ENCODE measurements around the gene XYLB.
A peak's percentile ranks its signal among the peaks of the same experiment; 100 is the strongest.

Gene XYLB

DNA sequence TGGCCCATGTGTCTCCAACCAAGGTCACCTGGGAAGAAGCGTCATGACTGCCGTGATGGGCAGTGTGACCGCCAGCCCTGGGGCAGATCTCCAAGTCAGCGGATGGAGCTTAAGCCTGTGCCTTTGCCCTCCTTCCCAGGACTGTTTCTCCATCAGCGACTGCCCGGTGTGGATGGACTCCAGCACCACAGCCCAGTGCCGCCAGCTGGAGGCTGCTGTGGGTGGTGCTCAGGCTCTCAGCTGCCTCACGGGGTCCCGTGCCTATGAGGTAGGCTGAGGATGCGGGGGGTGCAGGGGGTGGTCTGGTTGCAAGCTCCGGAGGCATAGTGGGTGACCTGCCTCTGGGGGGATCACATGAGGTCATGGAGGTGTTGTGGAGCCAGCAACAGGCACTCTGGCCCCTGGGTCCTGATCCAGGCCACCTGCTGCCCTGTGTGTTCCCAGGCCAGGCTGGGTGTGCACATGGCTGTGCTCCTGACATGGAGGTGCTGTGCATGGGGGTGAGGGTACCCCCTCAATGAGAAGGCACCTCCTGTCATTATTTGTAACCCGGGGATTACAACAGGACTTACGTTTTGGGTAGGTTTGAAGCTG lies 19.0 kb downstream of the XYLB start:
- no peak for DNase-seq

DNA sequence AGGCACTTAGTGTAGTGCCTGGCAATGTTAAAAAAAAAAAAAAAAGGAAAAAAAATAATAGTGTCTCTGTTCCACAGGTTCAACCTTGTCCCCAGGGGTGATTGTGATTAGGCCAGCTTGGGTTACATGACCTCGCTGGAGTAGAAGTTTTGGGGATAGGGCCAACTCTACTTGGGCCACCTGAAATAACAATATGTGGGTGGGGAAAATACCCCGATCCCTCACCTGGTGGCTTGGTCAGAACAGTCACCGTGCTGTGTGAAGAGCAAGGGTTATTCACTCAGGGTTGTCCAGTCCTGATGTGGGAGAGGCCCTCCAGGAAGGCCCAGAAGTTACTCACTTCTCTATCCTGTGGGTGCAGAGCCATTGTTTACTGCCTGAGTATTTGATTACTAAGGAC lies 19.5 kb downstream of the XYLB start:
- no peak for DNase-seq

DNA sequence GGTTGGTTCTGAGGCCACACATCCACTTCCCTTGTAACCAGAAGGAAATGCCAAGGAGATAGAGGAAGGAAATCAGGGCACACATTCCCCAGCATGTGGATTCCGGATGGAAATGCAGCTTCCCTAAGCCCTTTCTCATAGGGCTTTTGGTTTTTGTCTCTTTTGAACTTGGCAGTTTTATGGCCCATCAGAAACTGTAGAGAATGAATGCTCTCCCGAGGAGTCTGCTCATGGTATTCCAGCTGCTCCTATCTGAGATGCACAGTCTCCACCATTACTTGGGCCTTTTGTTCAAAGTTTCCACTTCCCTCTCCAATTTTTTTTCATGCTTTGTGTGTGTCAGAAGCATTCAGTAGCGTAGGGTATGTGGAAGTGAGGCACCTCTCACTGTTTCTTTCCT lies 21.2 kb downstream of the XYLB start:
- no peak for DNase-seq

DNA sequence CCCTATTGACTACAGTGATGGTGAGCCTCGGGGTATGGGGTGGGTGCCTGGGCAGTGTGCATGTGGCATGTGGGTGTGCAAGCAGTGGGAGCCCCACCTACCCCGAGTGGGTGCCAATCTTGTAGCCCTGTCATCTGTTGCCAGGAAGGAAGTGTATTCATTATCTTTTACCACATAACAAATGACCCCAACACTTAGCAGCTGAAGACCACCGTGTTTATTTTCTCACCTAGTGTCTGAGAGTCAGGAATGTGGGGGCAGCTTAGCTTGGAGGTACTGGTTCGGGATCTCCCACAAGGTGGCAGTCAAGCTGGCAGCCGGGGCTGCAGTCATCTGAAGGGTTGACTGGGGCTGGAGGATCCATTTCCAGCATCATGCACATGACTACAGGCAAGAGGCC lies 21.7 kb downstream of the XYLB start:
- no peak for DNase-seq

DNA sequence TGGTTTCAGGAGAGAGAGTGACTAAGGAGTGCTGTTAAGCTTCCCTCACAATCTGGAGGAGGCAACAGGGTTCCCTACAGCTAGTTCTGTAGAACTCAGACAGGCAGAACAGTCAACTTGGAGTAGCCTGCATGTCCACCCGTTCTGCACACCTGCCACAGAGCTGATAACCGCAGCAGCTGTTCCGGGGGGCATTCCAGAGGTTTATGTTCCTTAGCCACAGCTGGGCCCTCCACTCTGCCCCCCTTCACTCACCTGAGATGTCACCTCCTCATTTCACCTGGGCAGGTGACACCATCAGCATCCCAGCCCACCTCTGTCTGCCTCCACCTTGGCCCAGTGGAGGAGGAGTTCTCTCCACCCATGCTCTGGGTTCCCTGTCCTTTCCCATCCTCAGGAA lies 22.6 kb downstream of the XYLB start:
- DNase-seq = no peak

DNA sequence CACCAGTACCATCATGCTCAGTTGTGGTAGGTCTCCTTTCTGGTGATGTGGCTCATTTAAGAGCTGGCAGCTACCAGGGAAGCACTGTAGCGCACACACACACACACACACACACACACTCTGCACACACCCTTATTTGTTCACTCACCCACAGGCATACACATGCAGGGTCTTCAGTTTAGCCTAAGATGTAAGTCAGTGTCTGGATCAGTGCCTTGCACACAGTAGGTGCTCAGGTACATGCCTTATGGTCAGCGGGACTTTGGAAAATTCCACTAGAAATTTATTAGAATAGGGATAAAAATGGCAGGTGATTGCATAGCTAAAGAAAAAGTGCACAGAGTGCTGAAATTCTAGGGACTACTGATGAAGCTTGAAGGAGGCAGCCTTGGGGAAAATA lies 23.6 kb downstream of the XYLB start:
- DNase-seq = no peak

DNA sequence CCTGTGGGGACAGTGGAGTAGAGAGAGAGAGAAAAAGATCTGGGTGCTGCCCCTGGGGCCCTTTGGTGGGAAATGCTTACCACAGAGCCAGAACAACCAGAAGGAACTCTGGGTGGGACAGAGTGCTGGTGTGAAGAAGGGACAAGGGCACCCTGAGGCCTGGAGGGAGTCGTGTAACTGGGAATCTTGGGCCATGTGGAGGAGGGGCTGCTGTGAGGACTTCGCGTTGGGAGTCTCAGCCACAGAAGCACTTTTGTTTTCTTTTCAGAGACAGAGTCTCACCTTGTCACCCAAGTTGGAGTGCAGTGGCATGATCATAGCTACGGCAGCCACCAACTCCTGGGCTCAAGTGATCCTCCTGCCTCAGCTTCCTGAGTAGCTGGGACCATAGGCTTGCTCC lies 24.3 kb downstream of the XYLB start:
- DNase-seq = no peak

DNA sequence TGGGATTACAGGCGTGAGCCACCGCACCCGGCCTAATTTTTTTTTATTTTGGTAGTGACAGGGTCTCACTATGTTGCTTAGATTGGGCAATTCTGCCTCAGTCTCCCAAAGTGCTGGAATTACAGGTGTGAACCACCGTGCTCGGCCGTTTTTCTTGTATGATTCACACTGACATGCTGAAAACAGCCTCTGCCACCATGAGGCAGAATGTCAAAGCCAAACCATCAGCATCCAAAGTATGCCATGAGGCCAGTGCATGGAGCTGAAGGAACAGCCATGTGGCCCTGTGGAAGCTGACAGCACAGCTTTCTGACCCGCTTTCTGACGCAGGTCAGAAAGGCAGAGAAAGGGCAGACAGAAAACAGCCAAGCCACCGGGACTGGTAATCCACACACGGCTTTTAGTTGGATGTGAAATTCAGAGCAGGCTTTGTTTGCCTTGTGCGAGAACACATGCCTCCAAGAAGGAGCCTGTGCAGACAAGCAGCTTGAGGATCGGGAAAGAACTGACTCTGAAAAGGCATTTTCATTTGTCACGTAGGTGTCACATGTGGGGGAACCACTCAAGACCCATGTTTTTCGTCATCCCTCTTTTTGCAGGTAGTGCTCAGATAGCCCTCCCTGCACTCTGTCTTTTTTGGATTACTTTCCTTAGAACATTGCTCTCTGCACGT lies 25.1 kb downstream of the XYLB start:
- DNase-seq = no peak

DNA sequence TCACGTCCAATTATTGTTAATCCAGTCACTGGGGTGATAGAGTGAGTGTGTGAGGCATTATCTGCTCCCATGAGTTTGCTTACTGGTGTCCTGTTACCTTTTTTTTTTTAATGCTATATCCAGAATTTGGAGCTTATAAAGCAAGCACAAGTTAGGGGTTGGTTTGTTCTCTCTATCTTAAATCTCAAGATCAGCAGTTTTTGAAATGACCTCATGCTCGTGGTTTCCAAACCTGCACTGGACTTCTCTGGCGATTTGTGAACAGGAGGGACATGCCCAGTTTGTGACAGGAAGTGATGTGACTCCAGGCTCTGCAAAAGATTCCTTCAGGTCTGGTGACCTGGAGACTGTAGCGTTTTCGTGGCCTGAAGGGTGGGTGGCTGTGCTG lies 25.6 kb downstream of the XYLB start:
- DNase-seq = no peak

DNA sequence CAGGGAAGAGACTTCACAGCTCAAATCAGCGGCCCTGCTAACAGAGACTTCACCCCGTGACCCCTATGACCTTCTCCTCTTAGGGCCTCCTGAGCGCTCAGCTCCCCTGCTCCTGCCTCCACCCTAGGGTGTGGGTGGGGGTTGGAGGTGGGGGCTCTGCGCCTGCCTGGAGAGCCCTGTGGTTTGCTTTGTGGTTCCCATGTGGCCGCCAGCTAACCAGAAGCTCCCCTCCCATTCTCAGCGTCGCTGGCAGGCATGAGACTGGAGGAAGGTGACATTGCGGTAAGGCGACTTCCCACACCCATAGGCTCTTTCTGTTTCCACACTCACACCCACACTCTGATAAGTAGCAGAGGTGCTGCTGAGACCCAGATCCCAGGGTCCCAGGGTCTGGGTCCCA lies 27.6 kb downstream of the XYLB start:
- peak; percentile 13 for DNase-seq

DNA sequence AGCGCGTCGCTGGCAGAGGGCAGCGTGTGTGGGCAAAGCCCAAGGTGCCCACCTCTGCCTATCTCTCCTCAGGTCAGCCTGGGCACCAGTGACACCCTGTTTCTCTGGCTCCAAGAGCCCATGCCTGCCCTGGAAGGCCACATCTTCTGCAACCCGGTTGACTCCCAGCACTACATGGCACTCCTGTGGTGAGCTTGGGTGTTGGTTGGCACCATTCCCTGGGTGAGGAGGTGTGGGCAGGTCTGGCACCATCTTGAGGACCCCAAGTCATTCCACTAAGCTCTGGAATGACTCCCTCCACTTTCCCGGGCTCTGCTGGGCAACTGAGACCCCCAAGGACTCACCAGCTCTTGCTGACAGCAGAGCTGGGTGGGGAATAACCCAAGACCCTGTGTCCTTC lies 28.5 kb downstream of the XYLB start:
- no peak for DNase-seq

DNA sequence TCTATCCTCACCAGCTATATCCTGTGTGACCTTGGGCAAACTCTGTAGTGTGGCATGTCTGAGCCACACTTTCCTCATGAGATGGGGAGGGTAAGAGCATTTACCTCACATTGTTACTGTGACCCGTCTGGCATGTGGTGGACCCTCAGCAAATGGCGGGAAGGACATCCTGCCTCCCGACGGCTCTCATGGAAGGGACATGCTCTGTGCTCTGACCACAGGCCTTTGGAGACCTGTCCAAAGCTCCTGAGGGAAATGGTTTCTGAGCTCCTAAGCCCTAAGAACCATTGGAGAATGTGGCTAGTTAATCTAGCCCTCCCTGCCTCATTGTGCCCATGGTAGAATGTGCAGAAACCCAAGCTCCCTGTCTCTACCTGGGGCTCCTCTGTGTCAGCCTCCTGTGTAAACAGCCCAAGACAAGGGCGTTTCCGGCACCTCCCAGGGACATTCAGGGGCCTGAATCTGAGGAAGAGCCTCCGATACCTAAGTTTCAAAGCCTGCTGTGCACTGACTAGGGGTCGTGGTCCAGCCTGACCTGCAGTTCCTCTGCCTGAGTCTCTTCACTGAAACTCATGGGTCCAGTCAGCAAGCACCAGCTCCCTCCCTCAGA lies 29.0 kb downstream of the XYLB start:
- DNase-seq = no peak

DNA sequence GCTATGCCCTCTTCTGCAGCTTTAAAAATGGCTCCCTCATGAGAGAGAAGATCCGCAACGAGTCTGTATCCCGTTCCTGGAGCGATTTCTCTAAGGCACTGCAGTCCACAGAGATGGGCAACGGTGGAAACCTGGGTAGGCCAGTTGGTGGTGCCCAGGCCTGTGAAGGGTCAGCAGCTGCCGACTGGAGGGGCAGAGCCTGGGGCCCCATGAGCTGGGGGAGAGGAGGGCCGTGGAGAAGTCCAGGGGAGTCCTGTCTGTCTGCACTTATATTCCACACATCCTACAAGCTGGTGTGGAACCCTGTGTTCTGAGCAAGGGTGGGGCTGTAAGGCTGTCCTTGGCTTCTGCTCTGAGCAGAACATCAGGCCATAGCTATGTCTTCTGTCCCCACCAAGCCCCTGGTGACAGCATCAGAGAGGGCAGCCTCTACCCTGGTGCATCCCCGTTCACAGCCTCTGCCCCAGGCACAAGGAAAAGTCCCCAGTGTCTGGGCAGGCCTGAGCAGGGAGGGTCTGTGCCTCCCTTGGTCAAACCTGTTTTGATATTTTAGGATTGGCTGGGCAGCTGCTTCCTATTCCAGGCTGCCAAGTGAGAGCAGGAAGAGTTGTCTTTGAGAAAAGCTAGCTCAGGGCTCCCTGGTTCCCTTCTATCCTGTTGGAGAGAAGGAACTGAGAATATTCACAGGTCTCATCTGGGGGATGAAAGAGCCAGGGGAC lies 29.7 kb downstream of the XYLB start:
- no peak for DNase-seq

DNA sequence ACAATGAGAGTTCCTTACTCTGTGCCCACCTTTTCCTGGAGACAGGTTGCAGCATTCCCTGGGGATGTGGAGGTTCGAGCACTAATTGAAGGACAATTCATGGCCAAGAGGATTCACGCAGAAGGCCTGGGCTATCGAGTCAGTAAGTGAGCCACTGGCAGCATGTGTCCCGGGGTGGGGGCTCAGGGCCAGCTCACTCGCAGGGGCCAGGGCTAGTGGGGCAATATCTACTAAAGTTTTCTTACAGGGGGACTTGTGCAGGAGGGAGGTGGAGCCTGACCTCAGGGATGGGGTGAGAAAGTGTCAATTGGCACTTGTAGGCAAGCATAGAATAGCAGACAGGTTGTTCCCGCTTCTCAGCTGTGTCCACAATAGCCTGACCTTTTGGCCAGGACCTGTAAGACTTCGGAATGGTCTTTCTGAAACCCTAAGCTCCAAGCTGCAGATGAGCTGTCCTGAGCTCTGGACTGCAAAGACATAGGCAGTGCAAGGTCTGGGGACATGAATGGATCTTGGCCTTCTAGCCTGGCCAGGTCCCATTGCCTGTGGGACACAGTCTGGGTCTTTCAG lies 32.7 kb downstream of the XYLB start:
- DNase-seq = no peak

DNA sequence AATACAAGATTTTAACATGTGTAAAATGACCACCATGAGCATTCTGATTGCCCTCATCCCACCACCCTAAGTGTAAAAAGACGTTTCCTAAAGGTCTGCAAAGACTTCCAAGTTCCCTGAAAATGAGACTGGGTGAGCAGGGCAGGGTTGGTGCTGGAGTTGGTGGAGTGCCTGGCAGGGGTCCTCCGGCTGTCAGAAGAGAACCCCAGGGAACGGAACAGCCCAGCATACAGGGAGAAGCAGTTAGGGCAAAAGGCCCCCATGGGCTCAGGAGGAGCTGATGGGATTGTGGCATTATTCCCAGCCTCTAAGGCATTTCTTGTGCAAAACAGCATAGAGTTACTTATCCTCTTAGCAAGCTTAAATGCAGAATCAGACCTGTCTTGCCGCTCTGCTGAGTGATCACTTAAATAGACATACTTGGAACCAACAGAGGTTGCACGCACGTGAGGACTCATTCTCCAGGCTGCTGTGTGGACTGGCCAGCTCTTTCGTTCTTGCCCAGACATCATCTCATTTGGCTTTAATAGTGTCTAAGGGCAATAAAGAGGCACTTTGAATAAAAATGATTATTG lies 36.0 kb downstream of the XYLB start:
- no peak for DNase-seq

DNA sequence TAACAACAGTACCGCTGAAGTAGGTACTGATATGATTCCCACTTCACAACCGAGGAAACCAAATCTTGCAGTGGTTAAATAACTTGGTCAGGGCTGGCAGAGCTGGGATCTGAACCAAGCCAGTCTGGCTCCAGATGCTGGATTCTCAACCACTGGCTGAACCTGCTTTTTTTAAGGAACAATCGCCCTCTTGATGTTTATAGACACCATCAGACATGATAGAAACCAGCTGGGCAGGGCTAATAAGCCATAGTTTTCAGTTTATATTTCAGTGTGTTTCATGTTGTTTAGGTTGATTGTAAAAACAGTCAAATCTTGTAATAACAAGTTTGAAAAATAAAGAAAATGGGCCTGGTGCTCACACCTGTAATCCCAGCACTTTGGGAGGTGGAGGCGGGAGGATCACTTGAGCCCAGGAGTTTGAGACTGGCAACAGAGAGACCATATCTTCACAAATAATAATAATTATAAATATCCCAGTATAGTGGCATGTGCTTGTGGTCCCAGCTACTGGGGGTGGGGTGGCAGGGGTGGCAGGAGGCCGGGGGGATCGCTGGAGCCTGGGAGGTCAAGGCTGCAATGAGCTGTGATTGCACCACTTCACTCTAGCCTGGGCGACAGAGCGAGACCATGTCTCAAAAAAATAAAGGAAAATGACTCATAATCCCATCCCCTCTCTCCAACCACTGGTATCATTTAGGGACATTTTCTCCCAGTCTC lies 36.7 kb downstream of the XYLB start:
- no peak for DNase-seq

DNA sequence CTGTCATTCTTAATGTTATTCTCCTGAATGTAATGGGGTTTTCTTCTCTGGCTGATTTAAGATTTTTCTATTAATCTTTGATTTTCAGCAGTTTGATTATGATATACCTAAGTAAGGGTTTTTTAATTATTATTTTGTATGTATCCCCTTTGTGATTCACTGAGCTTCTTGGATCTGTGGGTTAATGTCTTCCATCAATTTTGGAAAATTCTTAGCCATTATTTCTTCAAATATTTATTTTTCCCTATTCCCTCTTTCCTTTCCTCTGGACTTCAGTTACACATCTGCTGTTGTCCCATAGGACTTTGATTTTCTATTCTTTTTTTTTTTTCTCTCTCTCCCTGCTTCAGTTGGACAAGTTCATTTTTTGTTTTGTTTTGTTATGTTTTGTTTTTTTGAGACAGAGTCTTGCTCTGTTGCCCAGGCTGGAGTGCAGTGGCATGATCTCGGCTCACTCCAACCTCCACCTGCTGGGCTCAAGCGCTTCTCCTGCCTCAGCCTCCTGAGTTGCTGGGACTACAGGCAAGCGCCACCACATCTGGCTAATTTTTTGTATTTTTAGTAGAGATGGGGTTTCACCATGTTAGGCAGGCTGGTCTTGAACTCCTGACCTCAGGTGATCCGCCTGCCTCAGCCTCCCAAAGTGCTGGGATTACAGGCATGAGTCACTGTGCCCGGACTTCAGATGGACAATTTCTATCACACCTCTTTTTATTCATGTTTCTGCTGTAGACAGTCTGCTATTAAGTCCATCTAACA lies 40.6 kb downstream of the XYLB start:
- no peak for DNase-seq

DNA sequence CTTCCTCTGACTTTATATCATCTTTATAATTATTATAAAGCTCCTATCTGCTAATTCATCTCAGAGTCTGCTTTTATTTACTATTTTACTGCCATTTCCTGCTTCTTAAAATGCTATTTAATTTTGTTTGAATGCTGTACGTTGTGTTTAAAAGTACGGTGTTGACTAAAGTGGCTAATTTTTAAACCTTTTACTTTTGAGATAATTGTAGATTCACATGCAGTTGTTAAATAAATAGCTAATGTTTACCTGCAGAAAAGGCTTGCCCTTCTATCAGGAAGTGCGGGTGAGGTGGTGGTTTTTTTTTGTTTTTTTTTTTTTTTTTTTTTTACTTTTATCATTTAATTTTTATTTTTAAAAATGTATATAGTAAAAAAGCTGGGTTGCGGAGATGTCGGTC lies 41.3 kb downstream of the XYLB start:
- DNase-seq = no peak

DNA sequence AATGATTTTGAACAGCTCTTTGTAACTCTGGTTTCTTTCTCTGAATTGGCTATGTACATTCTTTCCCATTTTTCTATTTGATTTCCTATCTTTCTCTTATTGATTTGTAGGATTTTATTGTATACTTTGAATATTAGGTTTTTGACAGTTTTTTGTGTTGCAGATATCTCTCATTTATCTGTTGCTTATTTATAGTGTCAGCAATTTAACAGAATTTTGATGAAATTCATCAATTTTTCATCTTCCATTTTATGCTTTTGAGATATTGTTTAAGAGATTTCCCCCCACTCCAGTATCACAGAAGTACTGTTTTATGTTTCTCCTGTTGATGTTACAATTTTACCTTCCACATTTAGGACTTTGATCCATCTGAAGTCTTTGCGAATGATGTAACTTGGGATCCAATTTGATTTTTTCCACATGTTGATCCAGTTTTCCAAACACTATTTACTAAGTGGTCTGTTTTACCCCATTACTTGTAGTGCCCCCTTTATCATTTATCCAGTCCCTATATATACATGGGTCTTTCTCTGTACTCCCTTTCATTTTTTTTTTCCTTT lies 46.1 kb downstream of the XYLB start:
- DNase-seq = no peak

DNA sequence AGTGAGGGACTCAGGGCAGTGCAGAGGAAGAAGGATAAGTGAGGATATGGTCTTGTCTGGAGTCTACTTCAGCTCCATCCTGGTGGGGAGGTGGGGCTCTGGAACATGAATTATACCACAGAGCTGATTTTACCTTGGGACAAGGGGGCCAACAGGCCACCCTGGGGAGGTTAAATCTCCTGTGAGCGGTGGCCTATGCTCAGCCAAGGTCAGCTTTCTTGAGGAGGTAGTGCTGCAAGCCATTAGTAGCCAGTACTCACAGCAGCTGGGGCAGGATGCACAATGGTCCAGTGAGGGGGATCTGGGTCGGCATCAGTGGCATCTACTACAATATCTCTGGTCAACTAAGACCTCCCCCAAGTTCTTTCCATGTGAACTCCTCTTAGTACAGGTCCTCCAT lies 49.7 kb downstream of the XYLB start:
- no peak for DNase-seq

DNA sequence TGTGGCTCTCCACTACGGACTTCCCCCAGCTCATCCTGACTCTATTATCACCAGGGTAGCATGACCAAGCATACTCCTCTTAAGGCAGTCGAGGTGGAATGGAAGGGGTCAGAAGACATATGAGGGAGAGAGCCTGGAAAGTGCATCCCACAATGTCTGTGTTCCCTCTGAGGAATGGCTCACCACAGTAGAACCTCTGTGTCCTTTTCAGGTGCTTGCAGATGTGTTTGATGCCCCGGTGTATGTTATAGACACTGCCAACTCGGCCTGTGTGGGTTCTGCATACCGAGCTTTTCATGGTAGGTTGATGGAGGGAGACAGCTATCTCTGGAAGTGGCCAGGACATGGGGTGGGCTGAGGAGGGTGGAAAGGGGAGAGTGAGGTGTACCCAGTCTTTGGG lies 50.3 kb downstream of the XYLB start:
- DNase-seq = no peak

DNA sequence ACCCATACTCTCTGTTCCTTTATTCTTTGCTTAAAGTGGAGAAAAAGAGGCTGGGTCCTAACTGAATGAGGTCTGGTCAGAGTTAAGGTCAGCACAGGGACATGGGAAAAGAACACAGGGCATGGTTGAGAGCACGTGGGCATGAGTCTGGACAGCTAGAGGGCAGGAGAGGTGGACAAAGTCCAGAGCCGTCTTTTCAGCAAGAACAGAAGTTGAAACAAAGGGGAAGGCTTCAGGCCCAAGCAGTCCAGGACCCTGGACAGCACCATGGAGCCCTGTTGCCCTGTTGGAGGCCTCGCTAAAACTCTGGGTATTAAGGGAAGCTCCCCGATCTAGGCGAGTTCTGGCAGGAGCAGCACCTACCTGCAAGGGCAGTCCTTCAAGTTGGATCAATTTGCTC lies 50.7 kb downstream of the XYLB start:
- no peak for DNase-seq

All from stimulated activated CD4-positive, alpha-beta T cell treated with anti-CD3 and anti-CD28 coated beads, Interleukin-1b, Interleukin-23, amount 100 ng/mL, for 48 hours (primary cell).